ENCODE results near the gene HSBP1. TPM values are rescaled to one million over a fixed set of nuclear protein-coding genes. Genes with fewer than 3 reads are reported as not detected.
A peak's percentile ranks its signal among the peaks of the same experiment; 100 is the strongest.

The HSBP1 gene
- total and polyA plus RNA-seq, 2 of the 8 experiments (the other 6 are each of a cell fraction or from before 2014, with no cell fraction given) = 78.4 to 219 TPM

GRCh38 chr16:83814659-83814985 is 6.8 kb downstream of the HSBP1 start:
- ChIA-PET POLR2A (ENCODE audit: partially characterized antibody) (interaction anchor here (0.6 to 1.5 kb wide), 5 partner anchors 8 to 101 kb away, joined by 3 to 6 read pairs (median 4); no protein-coding TSS in a partner anchor), CTCF (ENCODE audit: partially characterized antibody) (interaction anchor here (3.9 kb wide), 1 partner anchor 11 kb away, joined by 21 read pairs; no protein-coding TSS in a partner anchor)
- no peak overlapping the region for H2BK15ac ChIP-seq (ENCODE audit: low read length)
- H3K4me3 ChIP-seq (ENCODE audit: extremely low read depth in 1 of 4, insufficient read depth in 2 of 4, low read depth in 3 of 4, low read length in 4 of 4) = no peak overlapping the region
- H3K79me2 ChIP-seq (ENCODE audit: control insufficient read depth in 1 of 2, insufficient read depth in 2 of 2, low read length in 2 of 2) = peaks cover 0 to 15% of the 10 kb centered on the region in 2 experiments; a peak in 3 of 4 replicates
- FAIRE-seq (no peak), DNase-seq (ENCODE audit: low read depth in 1 of 2, low spot score in 2 of 2) (no peak)
- H4K5ac ChIP-seq (ENCODE audit: insufficient read length, low read depth, low read length) = no peak overlapping the region
- 0 out of 2 replicates have a peak, but pooled peaks cover 2% of the 10 kb centered on the region for H3K79me1 ChIP-seq (ENCODE audit: low read depth, low read length)
- no peaks in the 10 kb centered on the region for H3K9me3 ChIP-seq (ENCODE audit: insufficient read depth in 2 of 2, low read depth in 1 of 2, low read length in 1 of 2)
- H3K36me3 ChIP-seq (ENCODE audit: control insufficient read depth in 2 of 4, insufficient read depth in 4 of 4, low read length in 3 of 4) = peaks cover 0 to 17% (median 2%) of the 10 kb centered on the region in 4 experiments; a peak in 4 of 8 replicates
- no peak overlapping the region for H2BK20ac ChIP-seq (ENCODE audit: low read length)
- 0 out of 7 replicates have a peak overlapping the region, but pooled peaks of 1 of the 4 experiments have one; percentile 37 for H3K9ac ChIP-seq (replicated peaks in 1 of 4; ENCODE audit: extremely low read depth in 1 of 4, low read depth in 3 of 4, low read length in 3 of 4)
- H2AK5ac ChIP-seq (ENCODE audit: low read depth, low read length) = no peak overlapping the region; the same call in 1 of the 2 replicates
- H3K4me1 ChIP-seq (replicated peaks in 1 of 4; ENCODE audit: control insufficient read depth in 3 of 4, insufficient read depth in 4 of 4, low read length in 3 of 4) = peaks cover 0 to 17% (median 7%) of the 10 kb centered on the region in 4 experiments; a peak in 5 of 7 replicates
- no peak overlapping the region for H2AFZ ChIP-seq (ENCODE audit: low read length)
- no peaks in the 10 kb centered on the region for H4K20me1 ChIP-seq (replicated peaks in 1 of 2; ENCODE audit: control insufficient read depth in 1 of 2, insufficient read depth in 2 of 2, low read length in 2 of 2)
- no peak overlapping the region for H3K23ac ChIP-seq (ENCODE audit: insufficient read length)
- no peak overlapping the region for H2BK120ac ChIP-seq (replicated peaks; ENCODE audit: low read depth, low read length)
- H2BK5ac ChIP-seq (ENCODE audit: low read depth, low read length) = no peak overlapping the region; the same call in 1 of the 2 replicates
- H3K14ac ChIP-seq (ENCODE audit: insufficient read length) = no peak overlapping the region
- H2BK12ac ChIP-seq (ENCODE audit: low read depth, low read length) = no peak overlapping the region; the same call in 1 of the 2 replicates
- no peak overlapping the region for H3K4me2 ChIP-seq (ENCODE audit: insufficient read depth in 1 of 2, low read depth in 2 of 2, low read length in 2 of 2)
- no peaks in the 10 kb centered on the region for H3K27me3 ChIP-seq (replicated peaks in 1 of 4; ENCODE audit: control insufficient read depth in 3 of 4, extremely low read depth in 1 of 4, insufficient read depth in 3 of 4, low read length in 3 of 4)
- peak overlapping the region; percentile 65; the same call in 1 of the 2 replicates for H3K27ac ChIP-seq (ENCODE audit: low read depth, low read length)
- H3K4ac ChIP-seq (replicated peaks; ENCODE audit: insufficient read length, low read depth, low read length) = no peak overlapping the region
- H4K8ac ChIP-seq (ENCODE audit: extremely low read depth, insufficient read depth, low read length) = no peak overlapping the region
- 91% methylated on average over 4 of the region's 4 CpGs; no CpG with 5 or more reads in 1 of the 2 experiments for WGBS, 2 experiments (ENCODE audit: extremely low coverage in 1 of 2, insufficient coverage in 1 of 2, insufficient read length in 1 of 2, insufficient replicate concordance in 2 of 2, low coverage in 1 of 2, low lambda C conversion rate in 2 of 2, missing lambda C conversion rate in 1 of 2)
- H3K23me2 ChIP-seq (ENCODE audit: low read depth, low read length) = no peaks in the 10 kb centered on the region
- no peak overlapping the region for H3K56ac ChIP-seq (replicated peaks; ENCODE audit: insufficient read length, low read depth, low read length)
- no peak overlapping the region for H4K91ac ChIP-seq (replicated peaks; ENCODE audit: insufficient read length, low read length)
- no peak overlapping the region for H3K18ac ChIP-seq (ENCODE audit: extremely low read depth, low read length)
- no peak for TF ChIP-seq CTCF (IDR thresholded peaks at IDR 0.05; ENCODE audit: control extremely low read depth in 1 of 3, insufficient read depth in 1 of 3, low read depth in 1 of 3, low read length in 3 of 3)
- TF ChIP-seq TAF1 (IDR thresholded peaks at IDR 0.05; ENCODE audit: low read depth, low read length) = no peak
- no peak for TF ChIP-seq SUZ12 (IDR thresholded peaks at IDR 0.05; ENCODE audit: low read length)
- no peak for TF ChIP-seq EP300 (IDR thresholded peaks at IDR 0.05; ENCODE audit: borderline replicate concordance in 1 of 2, low read depth in 2 of 2, low read length in 2 of 2)
- TF ChIP-seq SIN3A (conservative IDR thresholded peaks at IDR 0.05 in 1 of 2, IDR thresholded peaks at IDR 0.05 in 1 of 2; ENCODE audit: low read depth in 1 of 2, low read length in 2 of 2) = no peak
- TF ChIP-seq JUND (IDR thresholded peaks at IDR 0.05; ENCODE audit: low read length) = no peak
- TF ChIP-seq SIRT6 (IDR thresholded peaks at IDR 0.05; ENCODE audit: low read length) = no peak
- no peak for TF ChIP-seq TEAD4 (IDR thresholded peaks at IDR 0.05; ENCODE audit: low read depth, low read length)
- TF ChIP-seq KDM1A (IDR thresholded peaks at IDR 0.05; ENCODE audit: borderline replicate concordance, low read length) = no peak
- TF ChIP-seq ASH2L (IDR thresholded peaks at IDR 0.05; ENCODE audit: low read length) = no peak

Measured in H1 (cell line).